ENCODE measurements around the gene CCDC158. TPM values are rescaled to one million over a fixed set of nuclear protein-coding genes. Genes with fewer than 3 reads are reported as not detected.

The CCDC158 gene
- total RNA-seq, 1 donor from 2014 or later = not detected

DNA sequence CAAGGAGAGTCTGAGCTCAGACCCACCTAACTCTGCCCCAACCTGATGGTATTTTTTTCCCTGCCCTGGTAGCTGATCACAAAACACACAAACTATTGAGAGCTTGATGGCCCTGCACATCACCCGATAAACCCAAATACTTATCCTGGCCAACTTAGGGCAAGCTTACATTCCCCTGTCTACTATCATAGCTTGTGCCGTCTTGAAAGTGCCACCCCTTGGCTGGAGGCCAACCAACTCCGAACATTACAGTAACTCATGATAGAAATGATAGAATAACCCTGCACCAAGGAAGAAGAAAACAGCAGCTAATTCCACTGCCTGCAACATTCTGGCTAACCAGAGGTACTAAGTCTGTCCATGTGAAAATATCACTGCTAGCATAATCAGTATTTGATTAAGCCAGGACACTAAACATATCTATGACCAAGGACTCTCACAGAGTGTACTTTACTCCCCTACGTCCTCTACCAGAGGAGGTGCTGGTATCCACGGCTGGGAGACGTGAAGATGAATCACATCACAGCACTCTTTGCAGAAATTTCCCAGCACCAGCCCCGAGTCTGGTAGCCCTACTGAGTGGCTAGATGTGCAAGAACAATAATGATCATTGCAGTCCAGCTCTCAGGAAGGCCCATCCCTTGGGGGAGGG is 105.5 kb downstream of the CCDC158 start:
- no peak overlapping the region for H3K4me3 Mint-ChIP-seq
- H3K4me1 Mint-ChIP-seq = no peaks in the 10 kb centered on the region
- H3K27me3 Mint-ChIP-seq (ENCODE audit: low read depth) = peaks cover 6% of the 10 kb centered on the region
- H3K27ac Mint-ChIP-seq (ENCODE audit: unreplicated experiment) = no peak overlapping the region
- no peak for DNase-seq (ENCODE audit: low read depth, low spot score)
- peaks cover 21% of the 10 kb centered on the region for H3K9me3 Mint-ChIP-seq
- H3K36me3 Mint-ChIP-seq (ENCODE audit: low read depth) = peaks cover 10% of the 10 kb centered on the region
- TF ChIP-seq, protein P1, sequence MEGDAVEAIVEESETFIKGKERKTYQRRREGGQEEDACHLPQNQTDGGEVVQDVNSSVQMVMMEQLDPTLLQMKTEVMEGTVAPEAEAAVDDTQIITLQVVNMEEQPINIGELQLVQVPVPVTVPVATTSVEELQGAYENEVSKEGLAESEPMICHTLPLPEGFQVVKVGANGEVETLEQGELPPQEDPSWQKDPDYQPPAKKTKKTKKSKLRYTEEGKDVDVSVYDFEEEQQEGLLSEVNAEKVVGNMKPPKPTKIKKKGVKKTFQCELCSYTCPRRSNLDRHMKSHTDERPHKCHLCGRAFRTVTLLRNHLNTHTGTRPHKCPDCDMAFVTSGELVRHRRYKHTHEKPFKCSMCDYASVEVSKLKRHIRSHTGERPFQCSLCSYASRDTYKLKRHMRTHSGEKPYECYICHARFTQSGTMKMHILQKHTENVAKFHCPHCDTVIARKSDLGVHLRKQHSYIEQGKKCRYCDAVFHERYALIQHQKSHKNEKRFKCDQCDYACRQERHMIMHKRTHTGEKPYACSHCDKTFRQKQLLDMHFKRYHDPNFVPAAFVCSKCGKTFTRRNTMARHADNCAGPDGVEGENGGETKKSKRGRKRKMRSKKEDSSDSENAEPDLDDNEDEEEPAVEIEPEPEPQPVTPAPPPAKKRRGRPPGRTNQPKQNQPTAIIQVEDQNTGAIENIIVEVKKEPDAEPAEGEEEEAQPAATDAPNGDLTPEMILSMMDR (conservative IDR thresholded peaks at IDR 0.05) = no peak

DNA sequence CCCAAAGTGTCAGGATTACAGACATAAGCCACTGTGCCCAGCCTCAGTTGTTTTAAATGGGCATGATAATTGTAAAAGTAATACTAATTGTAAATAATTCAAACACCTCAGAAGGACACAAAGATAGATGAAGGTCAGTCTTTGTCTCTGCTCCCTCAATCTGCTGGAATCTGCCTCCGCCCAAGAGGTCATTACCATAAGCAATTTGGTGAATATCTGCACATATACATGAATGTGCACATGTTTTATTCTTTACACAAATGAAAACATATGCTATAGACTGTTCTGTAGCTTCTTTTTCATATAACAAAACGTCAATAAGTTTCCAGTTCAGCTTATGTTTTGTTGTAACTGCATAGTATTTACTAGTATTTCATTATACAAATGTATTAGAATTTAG is 107.4 kb downstream of the CCDC158 start:
- DNase-seq (ENCODE audit: low read depth, low spot score) = no peak
- Mint-ChIP-seq H3K27ac (ENCODE audit: unreplicated experiment) (no peak overlapping the region), H3K4me1 (no peaks in the 10 kb centered on the region), H3K36me3 (ENCODE audit: low read depth) (peaks cover 5% of the 10 kb centered on the region), H3K27me3 (ENCODE audit: low read depth) (peaks cover 23% of the 10 kb centered on the region), H3K9me3 (peaks cover 12% of the 10 kb centered on the region), H3K4me3 (no peak overlapping the region)
- TF ChIP-seq, protein P1 (conservative IDR thresholded peaks at IDR 0.05) = no peak

DNA sequence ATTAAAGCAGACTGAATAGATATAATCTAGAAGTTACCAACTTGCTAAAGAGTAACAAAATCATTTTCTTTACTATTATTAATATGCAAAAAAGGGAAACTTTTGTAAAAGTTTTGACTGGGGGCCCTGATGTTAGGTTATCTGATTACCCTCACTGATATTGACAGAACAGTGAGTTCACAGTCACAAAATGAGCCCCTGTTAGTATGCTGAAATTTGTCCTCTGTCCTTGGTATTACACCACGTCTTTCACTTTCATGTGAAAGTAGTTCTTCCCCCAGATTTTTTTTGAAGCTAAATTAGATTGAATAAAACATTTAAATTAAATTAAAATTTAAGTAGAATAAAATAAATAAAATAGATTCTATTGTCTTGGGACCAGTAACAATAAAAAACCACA is 108.5 kb downstream of the CCDC158 start:
- DNase-seq (ENCODE audit: low read depth, low spot score) = no peak
- peaks cover 5% of the 10 kb centered on the region for H3K36me3 Mint-ChIP-seq (ENCODE audit: low read depth)
- H3K9me3 Mint-ChIP-seq = peaks cover 12% of the 10 kb centered on the region
- no peak overlapping the region for H3K4me3 Mint-ChIP-seq
- H3K27ac Mint-ChIP-seq (ENCODE audit: unreplicated experiment) = no peak overlapping the region
- H3K27me3 Mint-ChIP-seq (ENCODE audit: low read depth) = peaks cover 30% of the 10 kb centered on the region
- TF ChIP-seq, protein P1 (conservative IDR thresholded peaks at IDR 0.05) = no peak
- H3K4me1 Mint-ChIP-seq = no peaks in the 10 kb centered on the region

DNA sequence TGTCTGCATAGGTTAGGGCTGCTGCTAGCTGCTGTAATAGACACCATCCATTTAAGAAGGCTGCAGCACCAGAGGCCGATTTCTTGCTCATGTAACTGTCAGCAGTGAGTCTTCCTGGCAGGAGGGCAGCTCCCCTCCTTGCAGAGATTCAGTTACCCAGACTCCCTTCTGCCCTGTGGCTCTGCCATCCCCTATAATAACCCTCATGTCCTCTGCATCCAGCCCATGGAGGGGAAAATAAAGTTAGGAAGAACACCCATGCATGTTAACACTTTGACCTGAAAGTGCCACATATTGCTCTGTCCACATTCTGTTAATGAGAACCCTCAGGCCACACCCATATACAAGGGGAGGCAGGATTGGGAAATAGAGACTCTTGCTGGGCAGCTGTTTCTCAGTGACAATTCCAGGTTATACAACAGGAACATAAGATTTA is 109.0 kb downstream of the CCDC158 start:
- Mint-ChIP-seq H3K4me3 (no peak overlapping the region), H3K4me1 (no peaks in the 10 kb centered on the region), H3K27me3 (ENCODE audit: low read depth) (peaks cover 33% of the 10 kb centered on the region), H3K9me3 (peaks cover 9% of the 10 kb centered on the region), H3K36me3 (ENCODE audit: low read depth) (peaks cover 3% of the 10 kb centered on the region), H3K27ac (ENCODE audit: unreplicated experiment) (no peak overlapping the region)
- TF ChIP-seq, protein P1 (conservative IDR thresholded peaks at IDR 0.05) = no peak
- DNase-seq (ENCODE audit: low read depth, low spot score) = no peak

- Mint-ChIP-seq H3K36me3 (ENCODE audit: low read depth) (no peaks in the 10 kb centered on the region), H3K4me1 (peaks cover 2% of the 10 kb centered on the region), H3K4me3 (no peak overlapping the region), H3K27ac (ENCODE audit: unreplicated experiment) (no peak overlapping the region), H3K27me3 (ENCODE audit: low read depth) (peaks cover 39% of the 10 kb centered on the region), H3K9me3 (peaks cover 2% of the 10 kb centered on the region)
- DNase-seq (ENCODE audit: low read depth, low spot score) = no peak
- TF ChIP-seq, protein P1 (conservative IDR thresholded peaks at IDR 0.05) = no peak
Measured at GRCh38 chr4:76310683-76311082, 110.3 kb downstream of the CCDC158 start.

All from neural crest cell (in vitro differentiated cells).